ENCODE data around the gene MYO1A.

MYO1A gene

DNA sequence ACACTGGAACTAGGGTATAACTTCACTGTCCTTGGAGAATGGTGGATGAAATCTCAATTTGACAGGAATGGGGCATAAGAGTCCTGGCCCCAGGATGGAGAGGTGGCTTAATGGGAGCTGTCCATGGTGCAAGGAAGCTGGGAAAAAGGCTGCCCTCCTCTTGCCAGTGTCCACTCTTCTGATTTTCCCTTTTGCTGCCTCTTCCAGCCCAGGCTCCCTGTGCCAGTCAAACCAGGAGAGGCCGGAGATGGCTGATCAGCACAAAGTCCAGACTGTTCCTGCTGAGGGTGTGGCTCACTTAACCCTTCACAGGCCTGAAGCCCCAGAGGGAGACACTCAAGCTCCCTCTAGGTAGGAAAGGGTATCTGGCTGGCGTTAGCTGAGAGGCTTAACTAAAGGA, at the start of gene MYO1A:
Gene MYO1A (minus strand): TSS at position 240 of the 400 bp plus-strand sequence. CDS start 1,806 bp downstream, outside the sequence.
- Histone ChIP-seq H2AFZ (ENCODE audit: low read depth, low read length) (no peak within 1 kb of the TSS), H3K9me3 (ENCODE audit: insufficient read depth, low read length, severe bottlenecking) (no peaks in the 10 kb centered on the region), H3K79me2 (ENCODE audit: insufficient read depth, low read length) (no peaks in the 10 kb centered on the region), H3K27ac (ENCODE audit: low read length) (no peak within 1 kb of the TSS), H3K27me3 (ENCODE audit: insufficient read depth, low read length, poor library complexity) (no peaks in the 10 kb centered on the region), H3K4me3 (ENCODE audit: low read depth in 1 of 2, low read length in 2 of 2) (no peak within 1 kb of the TSS), H4K20me1 (ENCODE audit: insufficient read depth, low read length) (no peaks in the 10 kb centered on the region), H3K9ac (ENCODE audit: low read depth, low read length) (no peak within 1 kb of the TSS), H3K4me1 (ENCODE audit: insufficient read depth, low read length) (peaks cover 34% of the 10 kb centered on the region), H3K4me2 (ENCODE audit: insufficient read depth, low read length) (no peak within 1 kb of the TSS), H3K36me3 (ENCODE audit: insufficient read depth, low read length) (no peaks in the 10 kb centered on the region)
- TF ChIP-seq, protein P1, sequence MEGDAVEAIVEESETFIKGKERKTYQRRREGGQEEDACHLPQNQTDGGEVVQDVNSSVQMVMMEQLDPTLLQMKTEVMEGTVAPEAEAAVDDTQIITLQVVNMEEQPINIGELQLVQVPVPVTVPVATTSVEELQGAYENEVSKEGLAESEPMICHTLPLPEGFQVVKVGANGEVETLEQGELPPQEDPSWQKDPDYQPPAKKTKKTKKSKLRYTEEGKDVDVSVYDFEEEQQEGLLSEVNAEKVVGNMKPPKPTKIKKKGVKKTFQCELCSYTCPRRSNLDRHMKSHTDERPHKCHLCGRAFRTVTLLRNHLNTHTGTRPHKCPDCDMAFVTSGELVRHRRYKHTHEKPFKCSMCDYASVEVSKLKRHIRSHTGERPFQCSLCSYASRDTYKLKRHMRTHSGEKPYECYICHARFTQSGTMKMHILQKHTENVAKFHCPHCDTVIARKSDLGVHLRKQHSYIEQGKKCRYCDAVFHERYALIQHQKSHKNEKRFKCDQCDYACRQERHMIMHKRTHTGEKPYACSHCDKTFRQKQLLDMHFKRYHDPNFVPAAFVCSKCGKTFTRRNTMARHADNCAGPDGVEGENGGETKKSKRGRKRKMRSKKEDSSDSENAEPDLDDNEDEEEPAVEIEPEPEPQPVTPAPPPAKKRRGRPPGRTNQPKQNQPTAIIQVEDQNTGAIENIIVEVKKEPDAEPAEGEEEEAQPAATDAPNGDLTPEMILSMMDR (IDR thresholded peaks at IDR 0.05; ENCODE audit: borderline replicate concordance, extremely low read depth, low read length, poor library complexity, severe bottlenecking), result no peak
- no peak for TF ChIP-seq EZH2 (IDR thresholded peaks at IDR 0.05; ENCODE audit: borderline replicate concordance, low read depth, low read length, severe bottlenecking)
- DNase-seq (no peak), ATAC-seq (ENCODE audit: insufficient read depth, low read depth) (no peak)

DNA sequence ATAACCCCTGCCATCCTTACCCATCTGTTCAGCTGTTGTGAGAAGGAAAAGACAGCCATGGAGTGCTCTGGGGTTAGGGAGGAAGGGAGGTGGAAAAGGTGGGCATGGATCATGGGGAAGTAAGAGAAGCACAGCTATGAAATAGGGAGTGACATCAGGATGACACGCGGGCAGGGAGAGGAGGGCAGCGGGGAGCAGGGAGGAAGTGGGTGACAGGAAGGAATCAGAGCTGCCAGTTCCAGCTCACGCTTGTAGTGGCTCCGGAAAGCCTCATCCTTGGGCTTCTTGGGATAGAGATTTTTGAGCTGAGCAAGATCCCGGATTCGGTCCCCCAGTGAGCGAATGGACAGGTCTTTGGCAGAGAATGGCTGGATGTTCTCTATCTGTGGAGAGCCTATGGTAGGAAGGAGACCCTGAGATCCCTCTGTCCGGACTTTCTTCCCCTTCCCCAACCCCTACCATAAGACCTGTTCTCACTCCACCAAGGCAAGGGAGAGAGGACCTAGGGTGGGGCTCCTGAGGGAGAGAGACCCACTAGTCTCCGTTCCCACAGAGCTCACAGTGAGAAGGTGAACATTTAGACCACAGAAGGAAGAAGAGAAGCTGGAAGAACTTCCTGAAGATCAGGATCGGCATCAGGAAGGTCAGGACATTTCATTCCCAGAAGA, 49.3 kb upstream of the MYO1A start:
- no peak for TF ChIP-seq EZH2 (IDR thresholded peaks at IDR 0.05; ENCODE audit: borderline replicate concordance, low read depth, low read length, severe bottlenecking)
- TF ChIP-seq, protein P1 (IDR thresholded peaks at IDR 0.05; ENCODE audit: borderline replicate concordance, extremely low read depth, low read length, poor library complexity, severe bottlenecking), result no peak
- DNase-seq (no peak), ATAC-seq (ENCODE audit: insufficient read depth, low read depth) (no peak)
- Histone ChIP-seq H3K4me3 (ENCODE audit: low read depth in 1 of 2, low read length in 2 of 2) (no peak overlapping the region), H3K4me1 (ENCODE audit: insufficient read depth, low read length) (no peaks in the 10 kb centered on the region), H3K79me2 (ENCODE audit: insufficient read depth, low read length) (no peaks in the 10 kb centered on the region), H3K36me3 (ENCODE audit: insufficient read depth, low read length) (peaks cover 59% of the 10 kb centered on the region), H3K4me2 (ENCODE audit: insufficient read depth, low read length) (no peak overlapping the region), H3K27me3 (ENCODE audit: insufficient read depth, low read length, poor library complexity) (no peaks in the 10 kb centered on the region), H4K20me1 (ENCODE audit: insufficient read depth, low read length) (peaks cover 4% of the 10 kb centered on the region; the same call in 1 of the 2 replicates), H3K9ac (ENCODE audit: low read depth, low read length) (no peak overlapping the region), H3K9me3 (ENCODE audit: insufficient read depth, low read length, severe bottlenecking) (no peaks in the 10 kb centered on the region), H2AFZ (ENCODE audit: low read depth, low read length) (no peak overlapping the region), H3K27ac (ENCODE audit: low read length) (no peak overlapping the region)

DNA sequence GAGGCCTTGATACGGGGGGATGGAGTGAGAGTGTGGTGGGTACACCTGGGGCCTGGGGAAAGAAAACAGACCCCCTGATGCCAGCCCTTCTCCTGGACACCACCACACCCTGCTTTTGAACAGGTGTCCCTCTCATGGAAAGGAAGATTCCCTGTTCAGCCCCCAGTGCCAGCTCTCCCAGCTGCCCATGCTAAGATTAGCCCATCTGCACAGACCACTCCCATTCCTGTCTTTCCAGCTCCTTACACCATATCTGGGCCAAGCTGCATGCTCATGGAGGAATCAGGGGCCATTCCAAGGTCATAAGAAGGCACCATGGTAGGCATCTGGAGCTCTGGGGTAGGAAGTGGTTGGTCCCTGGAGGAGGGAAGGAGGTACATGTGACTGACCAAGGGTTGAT, 48.6 kb upstream of the MYO1A start:
- DNase-seq, result no peak
- H3K36me3 ChIP-seq (ENCODE audit: insufficient read depth, low read length), result peaks cover 56% of the 10 kb centered on the region
- no peak overlapping the region for H2AFZ ChIP-seq (ENCODE audit: low read depth, low read length)
- no peaks in the 10 kb centered on the region for H3K4me1 ChIP-seq (ENCODE audit: insufficient read depth, low read length)
- H3K27me3 ChIP-seq (ENCODE audit: insufficient read depth, low read length, poor library complexity), result no peaks in the 10 kb centered on the region
- H3K27ac ChIP-seq (ENCODE audit: low read length), result no peak overlapping the region
- TF ChIP-seq, protein P1 (IDR thresholded peaks at IDR 0.05; ENCODE audit: borderline replicate concordance, extremely low read depth, low read length, poor library complexity, severe bottlenecking), result no peak
- no peak for TF ChIP-seq EZH2 (IDR thresholded peaks at IDR 0.05; ENCODE audit: borderline replicate concordance, low read depth, low read length, severe bottlenecking)
- no peak overlapping the region for H3K9ac ChIP-seq (ENCODE audit: low read depth, low read length)
- H4K20me1 ChIP-seq (ENCODE audit: insufficient read depth, low read length), result peaks cover 5% of the 10 kb centered on the region; the same call in 1 of the 2 replicates
- H3K79me2 ChIP-seq (ENCODE audit: insufficient read depth, low read length), result no peaks in the 10 kb centered on the region
- no peak overlapping the region for H3K4me3 ChIP-seq (ENCODE audit: low read depth in 1 of 2, low read length in 2 of 2)
- no peak for ATAC-seq (ENCODE audit: insufficient read depth, low read depth)
- H3K4me2 ChIP-seq (ENCODE audit: insufficient read depth, low read length), result no peak overlapping the region
- H3K9me3 ChIP-seq (ENCODE audit: insufficient read depth, low read length, severe bottlenecking), result no peaks in the 10 kb centered on the region

All from DND-41 (cell line).